K562 (cell line): Measurements from ENCODE around the gene CCZ1B.
"Not testable (repeated sequence)": the region's sequence is repeated elsewhere in the genome, so short reads cannot be mapped to it uniquely, and the experiment has no call there.

Source experiments
- BHLHE40 ChIP-seq: IDR thresholded peaks from 2 replicates; pipeline ENCODE4 v1.6.1; 2011; ENCODE audit warnings: low read length, improper control_type of control experiment
- CBFA2T2 ChIP-seq: fragments of 450-650 bp; conservative IDR thresholded peaks from 2 replicates; pipeline ENCODE4 v1.6.1; 2017; ENCODE audit warnings: mild to moderate bottlenecking
- CTCF ChIP-seq, 3 experiments: IDR thresholded peaks in 2 of 3; conservative IDR thresholded peaks in 1 of 3; 2 replicates each; pipeline ENCODE4 v1.5.1; 2011 to 2012; ENCODE audit warnings: low read length in 3 of 3, mild to moderate bottlenecking in 3 of 3, control low read depth in 2 of 3, improper control_type of control experiment in 1 of 3, inconsistent platforms in 1 of 3, low read depth in 1 of 3, mixed read lengths in 1 of 3, moderate library complexity in 1 of 3; ENCODE audit not compliant: insufficient read depth in 2 of 3
- GATA2 ChIP-seq: sonication (generic); formaldehyde crosslinking; IDR thresholded peaks from 2 replicates; pipeline ENCODE4 v1.4.0; 2020; ENCODE audit warnings: mild to moderate bottlenecking, missing genetic modification reagents
- JUND ChIP-seq, 2 experiments: IDR thresholded peaks; 2 replicates in 1 of 2; 3 replicates in 1 of 2; pipeline ENCODE4 v1.6.1; 2011; ENCODE audit warnings: borderline replicate concordance in 2 of 2, low read depth in 2 of 2, low read length in 2 of 2, improper control_type of control experiment in 1 of 2, missing biosample characterization in 1 of 2, missing genetic modification characterization in 1 of 2, missing genetic modification reagents in 1 of 2
- PATZ1 ChIP-seq: fragments of 250-450 bp; sonication (Bioruptor Pico); IDR thresholded peaks from 2 replicates; pipeline ENCODE4 v1.5.0; 2020; ENCODE audit warnings: mild to moderate bottlenecking, borderline replicate concordance
- POLR2A ChIP-seq: fragments of 450-650 bp; conservative IDR thresholded peaks from 2 replicates; pipeline ENCODE4 v1.6.1; 2016
- POLR2AphosphoS5 ChIP-seq: IDR thresholded peaks from 2 replicates; pipeline ENCODE4 v1.6.1; 2011; ENCODE audit warnings: mild to moderate bottlenecking, low read depth, low read length, moderate library complexity; ENCODE audit not compliant: control insufficient read depth, insufficient read depth
- ZBTB1 ChIP-seq: sonication (generic); formaldehyde crosslinking; IDR thresholded peaks from 2 replicates; pipeline ENCODE4 v1.8.1; 2023; ENCODE audit warnings: missing genetic modification reagents, low read depth, mild to moderate bottlenecking, borderline replicate concordance
- ZSCAN29 ChIP-seq: fragments of 450-650 bp; IDR thresholded peaks from 2 replicates; pipeline ENCODE4 v1.6.1; 2017
- TF ChIP-seq, protein P1 (sequence below): fragments of 250-450 bp; sonication (Bioruptor Pico); IDR thresholded peaks from 2 replicates; pipeline ENCODE4 v1.8.0; 2021; ENCODE audit warnings: moderate library complexity, mild to moderate bottlenecking, inconsistent platforms

- TF ChIP-seq PATZ1 (CRISPR knock-in tag); JUND (IDR thresholded peaks at IDR 0.05; ENCODE audit: borderline replicate concordance, low read depth, low read length); JUND (tag; IDR thresholded peaks at IDR 0.05; ENCODE audit: borderline replicate concordance, low read depth, low read length); GATA2 (CRISPR knock-in tag); BHLHE40; POLR2AphosphoS5; CBFA2T2; CTCF (IDR thresholded peaks at IDR 0.05 in 2 of 3, conservative IDR thresholded peaks at IDR 0.05 in 1 of 3; ENCODE audit: insufficient read depth in 2 of 3, low read depth in 1 of 3, low read length in 3 of 3); POLR2A; ZSCAN29; ZBTB1 (CRISPR knock-in tag): not testable (repeated sequence)
- TF ChIP-seq, protein P1, sequence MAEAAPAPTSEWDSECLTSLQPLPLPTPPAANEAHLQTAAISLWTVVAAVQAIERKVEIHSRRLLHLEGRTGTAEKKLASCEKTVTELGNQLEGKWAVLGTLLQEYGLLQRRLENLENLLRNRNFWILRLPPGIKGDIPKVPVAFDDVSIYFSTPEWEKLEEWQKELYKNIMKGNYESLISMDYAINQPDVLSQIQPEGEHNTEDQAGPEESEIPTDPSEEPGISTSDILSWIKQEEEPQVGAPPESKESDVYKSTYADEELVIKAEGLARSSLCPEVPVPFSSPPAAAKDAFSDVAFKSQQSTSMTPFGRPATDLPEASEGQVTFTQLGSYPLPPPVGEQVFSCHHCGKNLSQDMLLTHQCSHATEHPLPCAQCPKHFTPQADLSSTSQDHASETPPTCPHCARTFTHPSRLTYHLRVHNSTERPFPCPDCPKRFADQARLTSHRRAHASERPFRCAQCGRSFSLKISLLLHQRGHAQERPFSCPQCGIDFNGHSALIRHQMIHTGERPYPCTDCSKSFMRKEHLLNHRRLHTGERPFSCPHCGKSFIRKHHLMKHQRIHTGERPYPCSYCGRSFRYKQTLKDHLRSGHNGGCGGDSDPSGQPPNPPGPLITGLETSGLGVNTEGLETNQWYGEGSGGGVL (CRISPR knock-in tag), result not testable (repeated sequence)
Observed at GRCh38 chr7:6800331-6800730, 25.7 kb downstream of the CCZ1B start.
